ENCODE measurements around the gene ERV3-1.
"Not testable (repeated sequence)": the region's sequence is repeated elsewhere in the genome, so short reads cannot be mapped to it uniquely, and the experiment has no call there.

ERV3-1 gene, protein sequence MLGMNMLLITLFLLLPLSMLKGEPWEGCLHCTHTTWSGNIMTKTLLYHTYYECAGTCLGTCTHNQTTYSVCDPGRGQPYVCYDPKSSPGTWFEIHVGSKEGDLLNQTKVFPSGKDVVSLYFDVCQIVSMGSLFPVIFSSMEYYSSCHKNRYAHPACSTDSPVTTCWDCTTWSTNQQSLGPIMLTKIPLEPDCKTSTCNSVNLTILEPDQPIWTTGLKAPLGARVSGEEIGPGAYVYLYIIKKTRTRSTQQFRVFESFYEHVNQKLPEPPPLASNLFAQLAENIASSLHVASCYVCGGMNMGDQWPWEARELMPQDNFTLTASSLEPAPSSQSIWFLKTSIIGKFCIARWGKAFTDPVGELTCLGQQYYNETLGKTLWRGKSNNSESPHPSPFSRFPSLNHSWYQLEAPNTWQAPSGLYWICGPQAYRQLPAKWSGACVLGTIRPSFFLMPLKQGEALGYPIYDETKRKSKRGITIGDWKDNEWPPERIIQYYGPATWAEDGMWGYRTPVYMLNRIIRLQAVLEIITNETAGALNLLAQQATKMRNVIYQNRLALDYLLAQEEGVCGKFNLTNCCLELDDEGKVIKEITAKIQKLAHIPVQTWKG

DNA sequence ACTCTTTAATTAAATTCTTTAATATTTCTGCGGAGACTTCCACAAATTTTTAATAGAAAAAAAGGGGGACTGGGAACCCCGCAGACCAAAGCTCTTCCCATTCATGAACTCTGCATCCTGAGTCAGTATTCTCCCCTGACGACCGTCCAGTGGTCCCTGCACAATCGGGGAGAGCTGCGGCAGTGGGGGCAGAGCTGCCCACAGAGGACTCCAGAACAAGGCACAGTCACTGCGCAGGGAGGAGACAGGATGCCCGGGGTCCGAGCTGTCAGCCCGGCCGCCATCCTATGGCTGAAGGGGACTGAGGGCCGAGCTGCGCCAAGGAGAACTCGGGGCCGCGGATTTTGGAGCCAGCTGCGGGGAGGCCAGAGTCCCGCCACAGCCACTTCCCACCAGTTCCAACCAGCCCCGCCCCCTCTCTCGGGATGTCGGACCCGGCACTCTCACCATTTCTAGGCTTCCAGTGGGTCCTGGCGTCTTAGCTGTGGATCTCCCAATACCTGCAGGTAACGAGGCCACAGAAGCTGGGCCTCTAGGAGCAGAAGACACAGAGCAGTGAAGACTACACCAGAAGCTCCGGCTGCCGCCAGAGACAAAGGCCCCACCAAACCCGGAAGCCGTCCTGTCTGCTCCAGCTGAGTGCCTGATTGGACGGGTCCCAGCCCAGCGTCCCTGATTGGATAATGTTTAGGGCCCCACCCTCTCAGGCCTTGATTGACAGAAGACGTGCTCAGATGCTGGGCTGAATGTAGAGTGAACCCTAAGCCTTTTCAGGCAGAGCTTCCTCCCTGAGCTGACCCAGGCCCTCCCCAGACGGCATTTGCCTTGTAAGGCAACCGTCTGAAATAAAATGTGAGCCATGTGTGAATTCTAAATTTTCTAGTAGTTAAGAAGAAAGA lies at the start of gene ERV3-1:
ERV3-1 (minus strand) TSS at position 594 of the 899 bp plus-strand sequence. CDS start 13,661 bp downstream, outside the sequence.
- DNase-seq (ENCODE audit: low read depth in 2 of 2), result peak; percentile 83 to 86

DNA sequence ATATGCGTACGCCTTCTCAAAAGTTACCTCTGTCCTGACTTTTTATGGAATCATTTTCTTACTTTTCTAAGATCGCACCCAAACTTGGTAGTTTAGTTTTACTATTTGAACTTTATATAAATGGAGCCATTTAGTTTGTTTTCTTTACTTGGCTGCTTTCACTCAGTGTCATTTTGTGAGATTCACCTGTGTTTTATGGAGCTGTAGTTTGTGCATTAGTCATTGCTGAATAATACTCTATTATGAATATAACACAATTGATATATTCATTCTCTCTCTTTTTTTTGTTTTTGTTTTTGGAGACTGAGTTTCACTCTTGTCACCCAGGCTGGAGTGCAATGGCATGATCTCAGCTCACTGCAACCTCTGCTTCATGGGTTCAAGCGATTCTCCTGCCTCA lies 49.3 kb upstream of the ERV3-1 start:
- DNase-seq (ENCODE audit: low read depth in 2 of 2), result not testable (repeated sequence)

DNA sequence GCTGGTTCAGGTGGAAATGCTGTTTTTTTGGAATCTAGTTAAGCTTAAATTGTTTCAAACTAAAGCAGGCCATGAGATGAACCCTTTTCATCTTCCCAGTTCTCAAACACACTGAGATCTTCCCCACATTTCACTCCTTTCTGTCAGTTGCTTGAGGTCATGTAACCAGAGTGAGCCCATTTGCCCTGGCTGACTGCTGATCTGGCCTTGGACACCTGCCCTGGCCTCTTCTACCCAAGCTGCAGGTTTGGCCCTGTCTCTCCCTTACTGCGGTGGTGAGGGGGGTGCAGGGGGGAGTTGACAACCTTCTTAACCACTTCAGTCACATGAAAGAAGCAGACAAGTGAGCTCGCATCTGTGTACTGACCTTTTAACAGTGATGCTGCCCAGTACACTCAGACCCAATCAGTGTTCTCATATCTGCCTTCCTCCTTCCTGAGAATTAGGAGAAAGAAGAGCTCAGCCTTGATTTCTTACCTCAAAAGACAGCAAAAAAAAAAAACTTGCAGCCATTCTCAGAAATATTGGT lies 48.0 kb upstream of the ERV3-1 start:
- DNase-seq (ENCODE audit: low read depth in 2 of 2), result not testable (repeated sequence)

DNA sequence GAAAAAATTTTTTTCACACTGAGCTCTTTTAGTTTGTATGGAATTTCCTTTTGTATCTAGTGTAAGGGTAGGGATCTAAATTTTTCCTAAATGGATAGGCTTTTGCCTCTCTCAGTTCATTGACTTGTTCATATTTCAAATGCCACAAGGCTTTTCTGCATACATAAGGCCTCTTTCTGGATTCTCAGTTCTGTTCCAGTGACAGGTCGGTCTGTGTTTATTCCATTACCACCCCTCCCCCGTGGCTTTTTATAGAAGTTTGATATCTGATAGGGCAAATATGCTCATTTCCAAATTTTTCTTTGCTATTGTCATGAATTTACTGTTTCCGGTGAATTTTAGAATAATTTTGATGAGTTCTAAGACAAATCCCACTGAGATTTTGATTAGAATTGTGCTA lies 45.2 kb upstream of the ERV3-1 start:
- not testable (repeated sequence) for DNase-seq (ENCODE audit: low read depth in 2 of 2)

DNA sequence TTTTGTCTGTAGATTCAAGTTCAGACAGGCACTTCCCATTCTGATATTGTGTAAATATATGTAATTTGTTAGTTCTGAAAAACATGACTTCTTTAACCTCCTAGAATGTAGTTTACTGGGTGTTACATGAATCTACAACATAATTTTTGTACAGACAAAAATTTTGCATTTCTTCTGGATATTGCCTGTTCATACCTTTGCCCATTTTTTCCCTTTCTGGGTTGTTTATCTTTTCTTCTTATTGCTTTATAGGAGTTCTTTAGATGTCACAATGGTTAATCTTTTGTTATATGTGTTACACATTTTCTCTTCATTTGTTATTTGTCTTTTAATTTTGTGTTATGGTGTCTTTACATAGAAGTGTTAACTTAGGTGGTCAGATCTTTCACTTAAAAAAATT lies 44.7 kb upstream of the ERV3-1 start:
- DNase-seq (ENCODE audit: low read depth in 2 of 2), result not testable (repeated sequence)

DNA sequence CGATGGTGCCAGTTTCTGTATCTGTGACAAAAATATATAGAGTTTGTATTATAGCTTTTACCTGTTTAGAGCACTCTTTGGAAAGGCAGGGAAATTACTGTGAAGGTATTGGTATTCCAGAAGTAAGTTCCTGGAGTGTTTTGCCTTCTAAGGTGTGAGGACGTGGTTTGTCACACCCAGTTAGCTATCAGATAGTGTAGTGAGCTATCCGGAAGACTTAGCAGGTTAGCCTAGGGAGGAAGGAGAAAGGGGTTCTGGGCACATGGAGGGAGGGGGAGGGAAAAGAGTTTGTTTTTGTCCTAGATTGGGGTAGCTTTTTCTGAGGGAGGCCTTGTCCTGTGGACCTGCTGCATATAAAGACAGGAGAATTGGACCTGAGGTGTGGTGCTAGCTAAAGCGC lies 39.8 kb upstream of the ERV3-1 start:
- not testable (repeated sequence) for DNase-seq (ENCODE audit: low read depth in 2 of 2)

DNA sequence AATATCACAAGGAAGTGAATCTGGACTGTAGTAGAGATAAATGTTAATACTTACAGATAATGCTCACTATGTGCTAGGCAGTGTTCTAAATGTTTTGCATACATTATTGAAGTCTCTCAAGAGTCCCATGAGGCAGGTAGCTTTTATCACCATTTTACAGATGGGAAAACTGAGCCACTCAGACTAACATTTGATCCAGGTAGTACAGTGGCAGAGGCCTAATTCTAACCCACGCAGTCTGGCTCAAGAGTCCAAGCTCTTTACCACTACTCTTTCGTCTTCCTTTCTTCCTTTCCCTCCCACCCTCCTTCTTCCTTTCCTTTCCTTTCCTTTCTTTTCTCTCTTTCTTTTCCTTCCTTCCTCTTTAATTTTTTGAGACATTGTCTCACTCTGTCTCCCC lies 39.1 kb upstream of the ERV3-1 start:
- not testable (repeated sequence) for DNase-seq (ENCODE audit: low read depth in 2 of 2)

DNA sequence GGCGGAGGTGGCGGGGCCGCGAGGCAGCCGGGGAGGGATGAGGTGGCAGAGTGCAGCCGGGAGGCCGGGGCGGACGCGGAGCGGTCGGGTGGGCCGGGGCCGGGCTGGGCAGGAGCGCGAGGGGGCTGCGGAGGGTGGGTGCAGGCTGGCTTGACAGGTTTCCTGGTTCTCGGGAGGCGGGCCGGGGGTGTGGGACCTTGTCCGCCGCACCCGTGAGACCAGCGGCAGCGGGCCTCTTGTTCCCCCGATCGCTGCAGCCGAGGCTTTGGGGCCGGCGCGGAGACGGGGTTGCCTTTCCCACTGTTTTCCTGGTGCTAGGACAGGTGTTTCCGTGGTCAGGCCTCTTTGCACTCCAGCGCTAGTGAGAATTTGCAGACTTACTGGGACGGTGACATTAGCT lies 32.3 kb upstream of the ERV3-1 start:
- not testable (repeated sequence) for DNase-seq (ENCODE audit: low read depth in 2 of 2)

DNA sequence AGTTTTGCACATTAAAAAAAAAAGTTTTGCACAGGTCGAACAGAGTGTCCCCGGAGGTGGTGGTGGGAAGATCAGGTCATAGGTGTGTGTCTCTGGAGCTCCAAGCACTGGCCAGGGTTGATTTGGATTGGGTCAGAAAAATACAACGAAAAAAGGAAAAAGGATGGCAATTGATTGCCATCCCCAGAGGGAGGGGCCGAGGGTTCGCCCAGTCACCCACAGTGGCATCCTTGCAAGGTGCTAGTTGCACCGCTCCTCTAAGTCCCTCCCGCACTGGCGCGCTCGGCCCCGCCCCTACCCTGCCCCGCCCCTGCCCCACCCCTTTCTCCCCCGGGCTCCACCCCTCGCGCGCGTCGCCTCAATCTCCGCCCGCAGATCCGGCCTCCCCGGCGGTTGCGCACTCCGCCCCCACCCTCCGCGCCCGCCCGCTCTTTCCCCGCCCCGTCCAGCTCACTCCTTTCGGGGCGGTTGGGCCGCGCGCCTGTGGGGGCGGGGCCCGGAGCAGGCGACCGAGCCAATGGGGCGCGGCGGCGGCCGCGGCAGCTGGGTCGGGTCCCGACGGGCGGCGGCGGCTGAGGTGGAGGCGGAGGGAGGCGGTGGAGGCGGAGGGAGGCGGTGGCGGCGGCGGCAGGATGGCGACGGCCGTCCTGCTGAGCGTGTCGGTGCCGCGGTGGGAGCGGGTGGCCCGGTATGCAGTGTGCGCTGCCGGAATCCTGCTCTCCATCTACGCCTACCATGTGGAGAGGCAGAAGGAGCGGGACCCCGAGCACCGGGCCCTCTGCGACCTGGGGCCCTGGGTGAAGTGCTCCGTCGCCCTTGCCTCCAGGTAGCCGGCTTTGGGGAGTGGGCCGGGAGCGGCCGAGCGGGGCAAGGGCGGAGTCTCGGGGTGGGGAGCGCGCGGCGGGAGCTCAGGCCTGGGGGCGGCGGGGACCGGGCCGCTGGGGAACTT lies 31.5 kb upstream of the ERV3-1 start:
- peak; percentile 86 to 88 for DNase-seq (ENCODE audit: low read depth in 2 of 2)

DNA sequence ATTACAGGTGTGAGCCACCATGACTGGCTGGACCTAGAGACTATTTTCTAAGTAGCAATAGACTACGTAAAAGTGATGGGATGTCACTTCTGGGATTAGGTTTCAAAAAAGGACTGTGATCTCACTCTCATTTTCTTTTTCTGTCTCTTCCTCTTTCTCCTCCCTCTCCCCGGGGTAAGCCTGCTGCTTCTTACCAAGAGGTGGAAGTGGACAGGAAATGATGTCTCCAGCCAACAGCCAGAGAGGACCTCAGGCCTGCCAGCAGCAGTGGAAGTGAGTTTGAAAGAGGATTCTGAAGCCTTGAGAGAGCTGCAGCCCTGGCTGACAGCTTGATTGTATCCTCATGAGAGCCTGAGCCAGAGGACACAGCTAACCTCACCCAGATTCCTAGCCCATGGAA lies 30.0 kb upstream of the ERV3-1 start:
- not testable (repeated sequence) for DNase-seq (ENCODE audit: low read depth in 2 of 2)

DNA sequence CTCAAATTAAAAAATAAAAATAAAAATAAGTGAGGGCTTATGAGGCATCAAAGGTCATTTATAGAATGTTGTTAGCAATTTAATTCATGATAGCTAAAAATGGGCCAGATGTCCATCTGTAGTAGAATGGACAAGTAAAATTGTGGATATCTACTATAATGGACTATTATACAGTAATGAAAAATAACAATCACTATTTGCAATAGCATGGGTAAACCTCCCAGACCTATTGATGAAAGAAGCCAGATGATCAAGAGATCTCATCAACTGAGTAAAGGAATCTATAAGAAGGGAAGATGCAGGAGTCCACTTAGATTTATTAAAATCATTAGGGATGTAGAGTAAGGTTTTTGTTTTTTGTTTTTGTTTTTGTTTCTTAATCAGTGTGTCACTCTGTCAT lies 29.0 kb upstream of the ERV3-1 start:
- not testable (repeated sequence) for DNase-seq (ENCODE audit: low read depth in 2 of 2)

DNA sequence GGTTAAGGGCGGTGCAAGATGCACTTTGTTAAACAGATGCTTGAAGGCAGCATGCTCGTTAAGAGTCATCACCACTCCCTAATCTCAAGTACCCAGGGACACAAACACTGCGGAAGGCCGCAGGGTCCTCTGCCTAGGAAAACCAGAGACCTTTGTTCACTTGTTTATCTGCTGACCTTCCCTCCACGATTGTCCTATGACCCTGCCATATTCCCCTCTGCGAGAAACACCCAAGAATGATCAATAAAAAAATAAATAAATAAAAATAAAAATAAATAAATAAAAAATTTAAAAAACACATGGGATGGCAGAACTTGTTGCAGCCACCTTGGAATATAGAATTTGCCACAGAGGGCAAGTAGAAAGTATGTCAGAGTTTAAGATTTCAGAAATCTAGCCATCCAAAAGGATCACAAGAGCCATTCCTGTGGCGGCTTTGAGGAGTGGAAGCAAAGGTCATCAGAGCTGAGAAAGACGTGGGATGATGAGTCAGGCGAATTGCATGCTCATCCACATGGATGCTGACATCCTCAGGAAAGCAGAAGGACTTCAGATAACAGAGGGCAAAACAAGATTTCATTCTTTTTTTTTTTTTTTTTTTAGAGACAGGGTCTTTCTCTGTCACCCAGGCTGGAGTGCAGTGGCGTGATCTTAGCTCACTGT lies 27.8 kb upstream of the ERV3-1 start:
- DNase-seq (ENCODE audit: low read depth in 2 of 2), result not testable (repeated sequence)

DNA sequence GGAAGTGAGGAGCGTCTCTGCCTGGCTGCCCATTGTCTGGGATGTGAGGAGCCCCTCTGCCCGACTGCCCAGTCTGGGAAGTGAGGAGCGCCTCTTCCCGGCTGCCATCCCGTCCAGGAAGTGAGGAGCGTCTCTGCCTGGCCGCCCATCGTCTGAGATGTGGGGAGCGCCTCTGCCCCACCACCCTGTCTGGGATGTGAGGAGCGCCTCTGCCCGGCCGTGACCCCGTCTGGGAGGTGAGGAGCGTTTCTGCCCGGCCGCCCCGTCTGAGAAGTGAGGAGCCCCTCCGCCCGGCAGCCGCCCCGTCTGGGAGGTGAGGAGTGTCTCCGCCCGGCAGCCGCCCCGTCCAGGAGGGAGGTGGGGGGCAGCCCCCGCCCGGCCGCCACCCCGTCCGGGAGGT lies 26.9 kb upstream of the ERV3-1 start:
- not testable (repeated sequence) for DNase-seq (ENCODE audit: low read depth in 2 of 2)

DNA sequence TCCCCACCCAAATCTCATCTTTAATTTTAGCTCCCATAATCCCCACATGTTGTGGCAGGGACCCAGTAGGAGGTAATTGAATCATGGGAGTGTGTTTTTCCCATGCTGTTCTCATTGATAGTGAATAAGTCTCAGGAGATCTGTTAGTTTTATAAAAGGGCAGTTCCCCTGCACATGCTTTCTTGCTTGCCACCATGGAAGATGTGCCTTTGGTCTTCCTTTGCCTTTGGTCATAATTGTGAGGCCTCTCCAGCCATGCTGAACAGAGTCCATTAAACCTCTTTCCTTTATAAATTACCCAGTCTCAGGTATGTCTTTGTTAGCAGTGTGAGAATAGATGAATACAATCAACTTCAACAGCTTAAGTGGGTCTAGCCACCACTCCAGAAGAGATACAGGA lies 18.5 kb upstream of the ERV3-1 start:
- not testable (repeated sequence) for DNase-seq (ENCODE audit: low read depth in 2 of 2)

DNA sequence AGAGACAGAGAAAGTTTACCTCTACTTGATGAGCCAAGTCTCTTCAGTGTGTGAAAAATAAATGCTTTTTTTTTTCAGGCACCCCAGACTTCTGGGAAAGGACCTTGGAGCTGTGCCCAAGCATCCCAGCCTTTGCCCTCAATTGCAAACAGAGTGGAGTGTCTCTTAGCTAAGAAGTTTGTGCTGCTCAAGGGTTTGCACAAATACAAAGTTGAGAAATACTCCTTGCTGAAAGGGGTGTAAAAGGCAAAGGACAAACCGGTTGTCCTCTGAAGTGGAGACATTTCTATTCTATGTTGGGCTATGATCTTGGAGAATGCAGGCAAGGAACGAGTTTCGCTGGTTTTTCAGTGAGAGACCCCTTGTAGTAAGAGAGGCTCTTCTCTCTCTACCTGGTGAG lies 14.5 kb upstream of the ERV3-1 start:
- not testable (repeated sequence) for DNase-seq (ENCODE audit: low read depth in 2 of 2)

DNA sequence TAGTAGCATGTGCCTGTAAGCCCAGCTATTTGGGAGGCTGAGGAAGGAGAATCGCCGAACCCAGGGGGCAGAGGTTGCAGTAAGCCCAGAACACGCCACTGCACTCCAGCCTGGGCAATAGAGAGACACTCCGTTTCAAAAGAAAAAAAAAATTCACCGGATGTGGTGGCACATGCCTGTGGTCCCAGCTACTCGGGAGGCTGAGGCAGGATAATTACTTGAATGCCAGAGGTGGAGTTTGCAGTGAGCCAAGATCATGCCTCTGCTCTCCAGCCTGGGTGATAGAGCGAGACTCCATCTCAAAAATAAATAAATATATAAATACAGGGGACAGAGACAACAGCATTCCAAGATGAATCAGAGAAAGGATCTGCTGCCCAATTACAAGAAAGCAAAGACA lies 3.4 kb upstream of the ERV3-1 start:
- not testable (repeated sequence) for DNase-seq (ENCODE audit: low read depth in 2 of 2)

DNA sequence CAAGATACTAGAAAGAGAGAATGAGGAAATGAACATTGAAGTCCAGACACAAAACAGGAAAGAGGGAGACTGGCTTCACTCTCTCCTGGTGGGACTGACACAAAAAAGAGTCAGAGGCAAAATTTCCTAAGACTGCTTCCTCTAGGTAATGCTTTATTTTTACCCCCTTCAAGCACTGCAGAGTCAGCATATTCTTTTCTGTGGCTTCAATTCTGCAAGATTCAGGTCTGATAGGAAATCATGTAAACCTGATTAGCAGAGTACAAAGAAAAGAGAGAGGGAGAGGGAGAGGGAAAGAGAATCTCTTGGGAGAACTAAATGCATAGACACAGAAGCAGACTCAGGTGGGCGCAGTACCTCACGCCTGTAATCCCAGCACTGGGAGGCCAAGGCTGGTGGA lies 2.9 kb upstream of the ERV3-1 start:
- not testable (repeated sequence) for DNase-seq (ENCODE audit: low read depth in 2 of 2)

DNA sequence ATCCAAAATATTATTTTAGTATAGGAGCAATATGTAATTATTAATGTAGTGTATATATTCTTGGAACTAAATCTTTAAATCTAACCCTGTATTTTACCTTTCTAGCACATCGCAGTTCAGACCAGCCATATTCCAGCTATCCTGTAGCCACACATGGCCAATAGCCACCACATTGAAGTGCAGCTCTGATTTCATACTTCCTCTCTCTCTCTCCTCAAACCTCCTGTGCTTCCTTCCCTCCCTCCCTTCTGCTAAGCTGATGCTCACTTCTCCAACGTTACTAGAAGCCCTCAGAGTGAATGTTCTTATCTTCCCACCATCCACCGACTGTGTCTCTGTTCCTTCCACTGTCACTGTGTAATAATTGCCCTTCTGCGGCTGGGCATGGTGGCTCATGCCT lies 549 bp upstream of the ERV3-1 start:
- DNase-seq (ENCODE audit: low read depth in 2 of 2), result not testable (repeated sequence)

DNA sequence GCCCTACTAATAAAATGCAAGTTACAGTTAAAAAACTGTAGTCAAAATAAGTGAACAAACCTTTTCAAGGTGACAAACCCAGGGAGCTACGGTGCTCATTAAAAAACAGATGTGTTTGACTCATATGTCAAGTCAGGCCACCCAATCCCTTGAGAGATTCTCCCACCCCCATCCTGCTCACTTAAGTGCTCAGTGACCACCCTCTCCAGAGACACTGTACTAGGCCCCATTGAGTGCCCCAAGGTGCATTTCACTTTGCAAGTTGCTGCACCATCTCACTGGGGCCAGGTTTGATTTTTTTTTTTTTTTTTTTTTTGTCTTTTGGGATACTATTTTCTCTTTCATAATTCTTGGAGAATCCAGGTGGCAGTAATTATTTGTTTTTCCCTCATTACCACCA lies 1.9 kb downstream of the ERV3-1 start:
- no peak for DNase-seq (ENCODE audit: low read depth in 2 of 2)

DNA sequence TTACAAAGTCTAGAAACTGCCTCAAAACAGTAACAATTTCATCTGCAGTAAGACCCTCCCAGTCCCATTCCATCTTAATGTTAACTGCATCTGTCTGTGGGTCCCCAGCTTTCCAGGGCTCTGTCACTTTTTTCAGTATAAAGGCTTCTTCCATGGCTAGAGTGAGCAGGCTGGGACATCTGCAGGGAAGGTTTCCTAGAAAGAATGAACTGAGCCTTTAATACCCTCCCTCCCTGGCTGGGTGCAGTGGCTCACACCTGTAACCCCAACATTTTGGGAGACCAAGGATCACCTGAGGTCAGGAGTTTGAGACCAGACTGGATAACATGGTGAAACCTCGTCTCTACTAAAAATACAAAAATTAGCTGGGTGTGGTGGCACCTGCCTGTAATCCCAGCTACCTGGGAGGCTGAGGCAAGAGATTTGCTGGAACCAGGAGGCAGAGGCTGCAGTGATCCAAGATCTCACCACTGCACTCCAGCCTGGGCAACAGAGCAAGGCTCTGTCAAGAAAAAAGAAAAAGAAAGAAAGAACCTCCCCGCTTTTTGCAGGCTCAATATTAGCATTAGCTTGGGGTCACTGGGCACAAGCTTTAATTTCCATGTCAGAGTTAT lies 3.4 kb downstream of the ERV3-1 start:
- no peak for DNase-seq (ENCODE audit: low read depth in 2 of 2)
